ENCODE measurements around the gene REELD1.

Gene REELD1

DNA sequence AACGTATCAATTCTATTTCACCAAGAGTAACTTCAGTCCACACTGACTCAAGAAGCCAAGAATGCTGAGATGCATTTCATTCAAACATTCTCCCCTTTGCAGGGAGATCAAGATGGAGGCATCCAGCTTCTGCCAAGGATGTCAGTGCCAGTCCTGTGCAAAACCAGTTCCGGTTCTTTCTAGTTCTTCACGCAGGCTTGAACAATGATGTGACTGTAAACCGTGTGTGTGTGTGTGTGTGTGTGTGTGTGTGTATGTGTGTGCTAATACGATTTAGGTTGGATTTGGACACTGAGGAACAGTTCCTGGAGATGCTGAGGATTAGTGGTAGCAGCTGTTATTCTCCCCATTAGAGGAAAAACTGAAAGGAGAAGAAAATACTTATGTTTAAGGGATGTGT is at the start of gene REELD1:
REELD1 (plus strand) TSS at position 301 of the 400 bp plus-strand sequence. CDS start 2,415 bp downstream, outside the sequence.
- no peak for DNase-seq

DNA sequence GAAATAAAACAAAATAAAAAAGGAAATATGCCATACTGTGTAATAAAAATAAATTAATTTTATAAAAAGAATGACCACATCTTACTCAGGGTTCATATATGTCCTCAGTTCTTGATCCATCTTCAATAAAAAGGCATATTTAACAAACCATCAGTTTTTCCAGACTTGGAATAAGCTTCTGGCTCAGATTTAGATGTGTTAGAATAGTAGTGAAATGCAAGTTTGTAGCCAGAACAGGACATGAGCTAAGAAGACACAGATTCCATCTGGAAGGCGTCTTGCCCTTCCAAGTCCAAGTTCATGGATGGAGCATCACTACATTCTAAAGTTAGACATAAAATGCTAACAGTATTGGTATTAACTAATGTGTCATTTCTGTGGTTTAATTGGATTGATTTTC is 49.1 kb upstream of the REELD1 start:
- DNase-seq = no peak

DNA sequence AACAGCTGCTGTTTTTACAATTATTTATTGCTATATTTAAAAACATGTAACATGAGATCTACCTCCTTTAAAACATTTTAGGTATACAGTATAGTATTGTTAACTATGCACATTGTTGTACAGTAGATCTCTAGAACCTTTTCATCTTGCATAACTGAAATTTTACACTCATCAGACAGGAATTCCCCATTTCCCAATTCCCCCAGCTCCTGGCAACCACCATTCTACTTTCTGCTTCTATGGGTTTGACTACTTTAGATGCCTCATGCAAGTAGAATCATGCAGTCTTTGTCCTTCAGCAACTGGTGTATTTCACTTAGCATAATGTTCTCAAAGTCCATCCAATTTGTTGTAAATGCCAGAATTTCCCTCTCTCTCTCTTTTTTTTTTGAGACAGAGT is 48.5 kb upstream of the REELD1 start:
- DNase-seq = no peak

DNA sequence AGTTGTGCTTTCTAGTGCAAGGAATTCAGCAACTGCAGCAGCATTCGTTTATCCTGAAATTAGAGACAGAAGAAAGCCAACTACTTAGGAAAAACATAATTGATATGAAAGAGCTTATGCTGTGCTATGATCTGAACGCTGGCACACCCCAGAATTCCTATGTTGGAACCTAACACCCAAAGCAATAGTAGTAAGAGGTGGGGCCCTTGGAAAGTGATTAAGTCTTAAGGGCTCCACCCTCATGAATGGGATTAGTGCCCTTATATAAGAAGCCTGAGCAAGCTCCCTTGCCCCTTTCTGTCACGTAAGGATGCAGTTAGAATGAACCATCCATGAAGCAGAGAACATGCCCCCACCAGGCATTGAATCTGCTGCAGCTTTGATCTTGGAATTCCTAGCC is 44.2 kb upstream of the REELD1 start:
- no peak for DNase-seq

DNA sequence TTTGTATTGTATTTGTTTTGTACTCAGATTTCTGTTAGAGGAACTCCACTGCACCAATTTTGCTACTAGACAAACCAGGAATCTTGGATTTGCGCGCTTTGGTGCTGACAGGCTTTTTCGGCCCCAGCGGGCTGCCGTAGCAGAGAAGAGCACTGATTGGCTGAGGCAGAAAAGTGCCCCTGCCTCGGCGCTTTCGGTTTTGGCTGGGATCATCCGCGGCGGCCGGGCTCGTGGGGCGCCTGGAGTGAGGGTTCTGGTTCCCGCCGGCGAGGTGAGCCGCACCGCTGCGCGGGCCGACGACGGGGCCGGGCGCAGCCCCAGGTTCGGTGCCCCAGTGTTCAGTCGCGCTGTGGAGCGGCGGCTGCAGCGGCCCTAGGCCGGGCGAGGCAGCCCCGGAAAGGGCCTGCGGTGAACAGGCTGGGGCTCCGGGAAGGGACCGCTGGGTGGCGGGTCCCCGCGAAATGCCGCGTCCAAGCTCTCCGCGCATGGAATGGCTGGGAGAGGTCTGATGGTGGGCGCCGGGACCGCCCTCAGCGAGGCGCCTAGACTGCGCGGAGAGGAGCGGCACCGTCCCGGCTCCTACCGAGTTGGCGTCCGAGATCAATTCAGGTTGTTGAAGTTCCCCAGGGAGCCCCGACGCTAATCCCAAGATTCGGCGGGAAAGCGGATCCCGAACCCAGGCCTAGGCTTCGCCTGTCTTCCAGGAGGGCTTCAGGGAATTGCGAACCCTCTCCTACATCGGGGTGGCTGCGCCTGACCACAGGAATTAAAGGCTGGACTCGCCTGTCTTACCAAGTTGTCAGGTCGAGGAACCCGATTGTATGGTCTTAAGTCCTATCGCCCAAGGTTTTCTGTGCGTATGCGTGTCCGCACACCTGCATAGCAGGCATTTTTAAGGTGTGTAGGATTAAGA is 38.5 kb upstream of the REELD1 start, which contains the start of gene LSM6:
LSM6 (plus strand) TSS at position 178 of the 913 bp plus-strand sequence. CDS start 7,204 bp downstream, outside the sequence.
- DNase-seq = peak; percentile 83

DNA sequence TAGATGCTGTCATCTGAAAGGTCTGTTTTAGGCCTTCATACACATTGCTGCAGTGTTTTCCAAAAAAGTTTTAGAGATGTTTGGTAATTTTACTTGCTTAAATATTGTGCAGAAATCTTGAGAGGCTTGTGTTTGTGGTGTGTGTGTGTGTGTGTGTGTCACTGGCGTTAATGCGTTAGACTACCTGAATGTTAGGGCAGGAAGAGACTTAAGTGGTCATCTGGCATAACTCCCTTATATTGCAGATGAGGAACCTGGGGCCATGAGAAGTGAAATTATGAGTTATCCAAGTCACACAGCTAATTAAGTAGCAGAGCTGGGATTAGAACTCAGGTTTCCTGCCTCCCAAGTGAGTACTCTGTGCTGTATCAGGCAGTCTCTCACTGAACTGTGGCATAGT is 37.4 kb upstream of the REELD1 start:
- no peak for DNase-seq

DNA sequence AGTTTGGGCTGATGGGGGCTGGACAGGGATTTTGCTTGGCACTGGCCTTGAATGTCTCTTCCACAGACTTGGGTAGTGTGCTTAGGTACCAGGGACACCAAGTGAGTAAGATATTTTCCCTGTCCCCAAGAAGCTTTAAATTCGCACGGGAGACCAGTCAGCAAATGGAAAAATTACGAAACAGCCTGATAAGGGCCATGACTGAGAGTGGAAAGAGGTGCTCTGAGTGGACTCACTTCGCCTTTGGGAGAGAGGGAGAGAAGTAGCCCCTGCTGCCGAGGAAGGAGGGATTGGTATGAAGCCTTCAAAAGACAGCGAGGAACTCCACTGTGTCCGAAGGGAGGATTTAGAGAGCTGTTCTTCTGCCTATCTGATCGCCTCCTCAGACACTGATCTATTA is 36.2 kb upstream of the REELD1 start:
- no peak for DNase-seq

DNA sequence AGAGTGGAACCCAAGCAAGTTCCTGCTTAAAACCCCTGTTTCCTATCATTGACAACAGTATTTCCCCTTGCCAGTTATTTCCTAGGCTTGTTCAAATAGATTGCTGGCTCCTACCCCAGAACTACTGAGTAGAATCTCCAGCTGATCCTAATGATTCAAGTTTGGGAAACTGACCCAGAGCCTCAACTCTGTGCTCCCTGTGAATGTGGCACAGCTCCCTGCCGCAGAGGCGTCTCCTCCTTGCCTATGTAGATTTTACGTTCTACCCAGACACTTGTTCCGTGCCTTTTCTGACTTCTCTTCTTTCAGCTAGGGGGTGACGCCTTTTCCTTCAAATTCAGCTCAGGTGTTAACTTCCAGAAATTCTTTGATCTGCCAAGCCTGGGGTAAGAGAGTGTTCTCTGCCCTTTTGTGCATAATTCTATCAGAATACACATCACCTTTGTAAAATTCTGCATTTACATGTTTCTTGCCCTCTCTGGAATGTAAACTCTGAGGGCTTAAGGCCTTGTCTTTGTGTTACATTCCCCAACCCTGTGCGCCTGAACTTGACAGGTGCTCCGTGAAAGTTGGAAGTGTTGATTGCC is 34.5 kb upstream of the REELD1 start:
- no peak for DNase-seq

DNA sequence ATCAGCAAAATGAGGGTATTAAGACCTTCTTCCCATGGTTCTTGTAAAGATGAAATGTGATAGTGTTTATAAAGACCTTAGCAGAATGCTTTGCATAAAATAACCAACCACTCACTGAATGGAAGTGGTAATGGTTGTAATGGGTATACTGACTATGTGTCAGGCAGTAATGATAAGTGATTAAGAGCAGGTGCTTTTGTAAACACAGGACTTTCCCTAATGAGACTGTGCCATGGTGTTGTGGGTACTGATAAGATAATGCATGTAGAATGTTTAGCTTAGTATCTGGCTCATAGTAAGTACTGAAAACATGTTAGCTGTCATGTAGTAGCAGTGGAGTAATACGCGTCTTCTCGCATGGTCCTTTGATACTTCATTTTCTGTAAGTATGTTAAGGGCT is 31.9 kb upstream of the REELD1 start:
- DNase-seq = no peak

DNA sequence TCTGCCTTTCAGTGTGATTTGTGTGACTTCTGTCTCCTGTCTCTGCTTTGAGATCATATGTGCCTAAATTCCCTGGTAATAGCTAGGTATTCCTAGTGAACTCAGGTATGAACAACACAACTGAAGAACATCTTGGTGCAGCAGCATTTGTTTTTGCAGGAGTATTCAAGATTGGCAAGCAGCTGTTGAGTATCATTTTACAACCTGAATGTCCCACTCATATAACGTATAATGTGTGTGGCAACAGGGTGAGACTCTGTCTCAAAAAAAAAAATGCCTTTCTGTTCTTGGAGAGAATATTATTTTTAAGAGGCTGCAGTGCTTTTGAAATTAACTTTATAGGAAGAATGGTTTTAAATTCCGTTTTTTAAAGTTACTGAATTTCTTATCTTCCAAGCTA is 31.1 kb upstream of the REELD1 start:
- DNase-seq = no peak

DNA sequence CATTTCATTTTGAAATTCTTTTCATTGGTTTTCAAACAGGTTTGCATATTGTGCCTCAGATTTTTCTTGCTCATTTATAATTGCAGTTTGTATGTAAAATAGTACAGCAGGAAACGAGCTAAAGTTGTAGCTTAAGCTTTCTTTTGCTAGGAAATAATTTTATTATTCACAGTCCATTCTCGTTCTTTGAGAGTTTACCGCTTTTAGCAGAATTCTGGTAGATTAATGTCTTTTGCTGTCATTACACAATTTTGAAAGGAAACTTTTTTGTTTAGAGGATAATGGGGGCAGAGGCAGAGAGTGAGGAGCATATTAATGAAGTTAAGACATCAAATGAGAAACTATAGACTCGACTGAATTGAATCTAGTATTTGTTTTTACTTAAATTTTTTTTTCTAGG is 28.3 kb upstream of the REELD1 start:
- no peak for DNase-seq

DNA sequence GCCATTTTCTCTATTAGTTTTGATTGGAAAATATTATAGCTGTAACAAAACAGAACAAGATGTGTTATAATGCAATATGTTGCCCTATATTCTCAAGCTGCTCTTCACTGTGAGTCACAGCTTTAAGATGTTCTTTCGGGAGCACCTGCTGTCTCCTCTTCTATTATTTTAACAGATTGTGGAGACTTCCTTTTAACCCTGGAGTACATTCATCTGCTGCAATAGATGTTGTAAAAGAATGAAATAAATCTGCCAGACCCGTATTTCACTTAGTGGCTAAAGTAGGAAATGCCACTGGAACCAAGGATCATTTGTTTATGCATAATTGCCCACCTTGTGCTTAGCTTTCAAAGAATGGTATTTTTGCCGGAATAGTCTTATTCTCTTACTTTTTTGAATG is 27.7 kb upstream of the REELD1 start:
- DNase-seq = no peak

DNA sequence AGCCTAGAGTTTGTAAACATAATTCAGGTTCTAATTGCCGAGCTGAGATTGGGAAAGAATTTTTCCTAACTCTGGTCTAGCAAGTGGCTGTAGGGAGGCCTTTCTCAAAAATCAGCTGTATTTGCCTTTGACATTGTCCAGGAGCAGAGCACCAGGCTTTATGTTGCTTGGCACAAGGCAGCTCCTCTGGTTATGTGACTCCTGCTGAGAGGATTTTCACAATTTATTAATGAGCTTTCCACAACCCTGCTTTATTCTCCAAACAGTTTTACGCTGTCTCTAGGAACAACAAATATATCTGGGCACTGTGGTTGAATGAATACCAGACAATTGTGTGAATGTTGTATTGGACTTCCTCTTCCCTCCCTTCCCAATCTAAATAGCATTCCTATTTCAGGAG is 23.9 kb upstream of the REELD1 start:
- no peak for DNase-seq

DNA sequence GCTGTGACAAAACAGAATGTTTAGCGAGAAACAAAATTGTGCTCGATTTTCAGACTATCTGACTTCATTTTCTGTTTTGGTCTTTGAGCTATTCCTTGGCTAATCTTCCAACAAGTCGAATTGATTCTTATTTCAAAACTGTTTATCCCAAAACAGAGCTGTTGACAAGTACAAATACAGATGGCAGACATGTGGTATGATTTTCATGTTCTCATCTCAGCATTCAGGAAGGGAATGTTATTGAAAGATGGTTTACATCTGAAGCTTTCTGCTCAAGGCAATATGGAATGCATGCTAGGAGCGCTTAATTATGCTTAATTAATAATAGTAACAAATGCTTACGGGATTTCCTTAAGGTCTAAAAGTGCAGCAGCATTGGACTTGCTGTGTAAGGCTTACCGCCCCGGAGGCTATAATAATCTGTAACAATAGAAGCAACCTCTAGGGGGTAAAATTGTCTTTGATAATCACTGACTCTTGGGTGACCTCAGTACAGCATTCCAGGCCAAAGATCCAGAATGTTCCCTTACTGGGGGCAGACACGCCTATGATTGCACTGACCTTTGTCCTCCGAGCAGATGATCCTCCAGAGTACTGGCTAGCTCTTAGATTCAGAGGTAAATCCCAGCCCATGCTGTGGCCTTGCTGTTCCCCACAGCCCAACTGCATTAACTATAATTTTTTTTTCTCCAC is 22.4 kb upstream of the REELD1 start:
- no peak for DNase-seq

DNA sequence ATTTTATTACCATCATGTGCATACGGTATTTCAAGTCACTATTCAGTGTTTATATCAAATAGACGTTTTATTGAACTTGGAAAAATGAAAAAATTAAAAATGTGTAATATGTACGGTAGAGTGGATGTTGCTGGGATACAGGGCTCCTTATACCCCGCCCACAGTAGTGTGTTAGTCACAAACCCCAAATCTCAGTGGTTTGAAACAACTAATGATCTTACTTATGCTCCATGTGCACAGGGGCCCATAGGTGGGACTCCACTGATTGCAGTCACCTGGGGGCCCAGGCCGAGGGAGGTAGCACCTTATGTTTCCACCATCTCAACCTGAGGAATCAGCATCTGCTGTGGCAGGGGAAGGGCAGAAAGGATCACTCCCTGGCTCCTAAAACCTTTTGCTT is 20.7 kb upstream of the REELD1 start:
- no peak for DNase-seq

DNA sequence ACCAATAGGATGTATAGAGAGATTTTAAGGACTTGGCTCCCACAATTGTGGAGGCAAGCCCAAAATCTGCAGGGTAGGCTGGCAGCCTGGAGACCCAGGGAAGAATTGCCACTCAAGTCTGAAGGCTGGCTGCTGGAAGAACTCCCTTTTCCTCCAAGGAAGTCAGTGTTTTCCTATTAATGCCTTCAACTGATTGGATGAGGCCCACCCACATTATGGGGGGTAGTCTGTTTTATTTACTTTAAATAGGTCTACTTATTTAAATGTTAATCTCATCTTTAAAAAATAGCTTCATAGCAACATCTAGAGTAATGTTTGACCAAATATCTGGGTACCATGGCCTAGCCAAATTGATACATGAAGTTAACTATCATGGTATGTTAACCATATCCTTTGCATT is 20.1 kb upstream of the REELD1 start:
- DNase-seq = no peak

DNA sequence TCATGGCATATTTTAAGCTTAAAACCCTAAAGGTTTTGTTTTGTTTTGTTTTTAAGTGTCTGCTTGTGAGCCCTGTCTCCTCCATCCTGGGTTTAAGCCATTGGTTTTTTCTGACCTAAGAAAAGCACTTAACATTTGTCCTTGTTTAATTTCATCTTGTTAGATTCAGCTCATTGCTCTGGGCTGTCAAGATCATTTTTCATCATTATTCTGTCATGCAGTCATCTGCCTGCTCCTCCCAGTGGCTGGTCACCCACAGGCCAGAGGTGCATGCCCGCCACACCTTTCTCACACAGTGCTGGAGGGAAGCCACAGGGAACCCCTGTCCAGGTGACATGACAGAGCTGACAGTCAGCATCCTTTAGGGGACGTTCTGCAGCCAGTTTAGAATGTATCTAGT is 11.7 kb upstream of the REELD1 start:
- DNase-seq = no peak

DNA sequence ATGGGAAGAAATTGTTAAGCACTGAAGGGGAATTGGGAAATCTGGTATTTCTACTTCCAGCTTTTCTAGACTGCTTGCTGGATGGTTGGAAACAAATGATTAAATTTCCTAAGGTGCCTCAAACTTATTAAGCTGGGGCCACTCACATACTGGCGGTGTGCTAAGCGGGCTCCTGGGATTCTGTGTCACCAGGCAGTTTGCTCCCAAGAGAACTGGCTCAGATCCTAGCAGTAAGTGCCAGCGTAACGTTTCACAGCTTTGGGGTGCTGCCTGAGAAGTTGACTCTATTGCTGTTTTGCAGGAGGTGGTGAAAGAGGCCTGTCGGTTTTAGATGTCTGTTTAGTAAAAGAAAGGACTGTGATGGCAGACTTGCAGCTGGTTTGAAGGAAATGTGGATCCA is 6.9 kb upstream of the REELD1 start:
- DNase-seq = no peak

DNA sequence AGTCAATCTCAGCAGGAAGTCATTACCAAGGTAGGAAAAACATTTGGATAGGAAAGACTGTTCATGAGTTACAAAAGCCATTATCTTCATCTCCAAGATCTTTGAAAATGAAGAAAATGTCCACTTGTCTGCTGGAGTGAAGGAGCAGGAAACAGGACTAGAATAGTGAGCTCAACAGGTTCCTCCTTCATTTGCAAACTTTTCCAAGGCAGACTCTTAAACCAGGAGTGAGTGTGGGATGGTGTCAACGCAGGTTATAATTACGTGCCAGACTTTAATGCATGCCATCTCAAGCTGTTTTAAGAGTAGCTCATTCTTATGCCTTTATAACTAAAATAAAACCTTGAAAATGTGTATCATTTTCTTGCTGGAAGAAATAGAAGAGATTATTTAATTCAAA is 3.4 kb upstream of the REELD1 start:
- no peak for DNase-seq

DNA sequence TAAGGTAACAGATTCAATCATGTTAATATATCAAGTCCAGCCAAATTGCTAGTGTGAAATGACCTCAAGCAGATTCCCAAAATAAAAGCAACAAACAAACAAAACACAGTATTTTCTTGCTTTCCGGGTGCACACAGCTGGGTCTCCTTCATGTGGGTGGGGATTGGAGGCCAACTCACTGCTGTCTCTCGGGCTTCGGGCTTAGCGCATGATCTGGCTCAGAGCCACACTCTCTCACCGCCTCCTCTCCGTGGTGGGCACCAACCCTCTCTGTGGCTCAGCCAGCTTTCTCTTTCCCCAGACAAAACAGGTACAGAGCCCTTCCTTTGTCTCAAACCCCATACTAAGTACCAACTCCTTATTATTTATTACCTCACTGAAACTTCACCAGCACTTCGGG is 2.9 kb upstream of the REELD1 start:
- DNase-seq = no peak

DNA sequence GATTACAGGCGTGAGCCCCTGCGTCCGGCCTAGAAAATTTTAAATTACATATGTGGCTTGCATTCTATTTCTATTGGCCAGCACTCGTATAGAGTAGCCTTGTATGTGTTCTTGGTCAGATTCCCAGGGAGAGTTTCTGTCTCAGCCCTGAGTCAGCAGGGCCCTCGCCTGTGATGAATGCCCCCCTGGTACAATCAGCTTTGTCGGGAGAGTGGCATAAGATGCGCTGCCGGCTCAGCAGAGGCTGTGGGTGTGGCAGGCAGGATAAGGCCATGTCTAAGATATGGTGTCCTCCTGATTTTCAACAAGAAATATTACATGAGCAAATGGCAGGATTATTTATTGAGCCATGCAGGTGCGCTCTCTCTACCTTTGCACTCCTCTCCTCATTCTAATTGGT is 1.6 kb upstream of the REELD1 start:
- no peak for DNase-seq

DNA sequence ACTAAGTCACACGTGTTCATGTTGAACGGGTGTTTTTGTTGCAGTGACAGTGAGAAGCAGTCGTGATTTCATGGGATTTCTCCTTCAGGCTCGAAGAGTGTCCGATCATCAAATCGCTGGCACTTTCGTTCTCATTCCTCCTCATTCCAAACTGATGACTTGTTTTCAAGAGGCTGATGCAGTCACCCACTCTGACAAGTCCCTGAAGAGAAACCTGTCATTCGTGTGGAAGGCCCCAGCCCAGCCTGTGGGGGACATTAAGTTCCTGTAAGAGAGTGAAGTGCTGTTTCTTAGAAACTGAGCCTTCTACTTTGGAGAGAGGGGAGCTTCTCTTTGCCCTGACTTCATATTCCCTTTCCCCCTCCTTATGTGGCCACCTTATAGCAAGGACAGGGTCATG is 8.0 kb downstream of the REELD1 start:
- no peak for DNase-seq

DNA sequence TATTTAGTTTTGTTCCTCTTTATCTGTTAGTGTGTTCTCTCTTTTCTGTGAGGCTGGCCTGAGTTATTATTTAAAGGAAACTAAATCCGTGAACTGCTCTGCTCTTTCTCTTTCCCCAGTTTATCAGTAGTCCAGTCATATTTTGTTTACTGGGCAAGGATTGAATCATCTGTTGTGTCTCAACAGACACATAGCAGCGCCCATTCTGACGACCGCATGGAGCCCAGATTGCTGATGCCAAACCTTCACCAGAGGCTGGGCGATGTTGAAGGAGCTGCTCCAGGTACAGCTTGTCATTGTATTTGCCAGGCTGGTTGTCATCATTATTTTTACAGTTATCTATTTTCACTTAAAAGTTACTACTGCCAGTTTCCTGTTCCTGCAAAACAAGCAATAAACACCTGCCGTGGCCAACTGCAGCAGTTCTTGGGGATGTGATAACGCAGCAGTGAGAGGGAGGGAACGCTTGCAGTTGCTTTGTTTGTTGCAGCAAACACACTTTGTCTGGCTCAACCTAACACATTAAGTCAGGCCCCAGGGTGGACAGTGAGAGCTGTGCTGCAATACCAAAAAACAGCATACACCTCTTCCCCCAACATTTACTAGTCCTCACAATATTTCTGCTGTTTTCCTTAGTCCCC is 10.1 kb downstream of the REELD1 start:
- no peak for DNase-seq

Data from activated T-cell treated with anti-CD3 and anti-CD28 coated beads, Interleukin-2, amount 50 U/mL, for 1 hour (primary cell).